Panc1 (cell line): ENCODE results near the gene TRIM22. TPM values are rescaled to one million over a fixed set of nuclear protein-coding genes. Genes with fewer than 3 reads are reported as not detected.

Experiments
- ATAC-seq: fragments of 200-7000 bp; cut with Tn5 transposase; 2 replicates; pipeline ENCODE4 v1.9.1; 2020; ENCODE audit warnings: mild to moderate bottlenecking, moderate library complexity
- BruUV-seq: library from RNA; stranded (reverse); fragments of 400-500 nt; replicated peaks from 2 replicates; lab custom pipeline; 2021; lab: Mats Ljungman, UMichigan
- CTCF ChIA-PET: fragments of 300-600 bp; sonication (Branson Sonifier 250); formaldehyde crosslinking; loops from one replicate; lab custom pipeline; 2022; ENCODE audit warnings: antibody characterized with exemption; lab: Charles Lee
- POLR2A ChIA-PET: fragments of 300-600 bp; sonication (Branson Sonifier 250); formaldehyde crosslinking; loops from one replicate; lab custom pipeline; 2022; ENCODE audit warnings: antibody characterized with exemption; lab: Charles Lee
- DNase-seq: peaks from one replicate; pipeline ENCODE4 v3.0.0-alpha.2; 2010; ENCODE audit warnings: low read depth, low spot score
- H3K27ac ChIP-seq: 2 replicates; pipeline ENCODE4 v1.5.1; 2011; ENCODE audit warnings: mild to moderate bottlenecking, low read length, inconsistent platforms
- H3K27me3 ChIP-seq: fragments of 200-500 bp; sonication (Bioruptor generic); 2 replicates; pipeline ENCODE4 v1.6.0; 2014; ENCODE audit warnings: low read length, inconsistent platforms; ENCODE audit not compliant: control insufficient read depth, insufficient read depth
- H3K36me3 ChIP-seq: fragments of 200-500 bp; sonication (Bioruptor generic); 2 replicates; pipeline ENCODE4 v1.5.1; 2014; ENCODE audit warnings: inconsistent platforms, mild to moderate bottlenecking, low read length, moderate library complexity; ENCODE audit not compliant: control insufficient read depth, insufficient read depth
- H3K4me1 ChIP-seq: 2 replicates; pipeline ENCODE4 v1.5.1; 2011; ENCODE audit warnings: inconsistent platforms, mild to moderate bottlenecking, low read length, moderate library complexity; ENCODE audit not compliant: control insufficient read depth, insufficient read depth
- H3K4me3 ChIP-seq, 2 experiments: 2 replicates each; pipeline ENCODE4 v1.5.1; 2011 to 2012; ENCODE audit warnings: low read depth in 2 of 2, low read length in 2 of 2, mild to moderate bottlenecking in 2 of 2, inconsistent platforms in 1 of 2, moderate library complexity in 1 of 2
- H3K9me3 ChIP-seq: fragments of 200-500 bp; sonication (Bioruptor generic); 2 replicates; pipeline ENCODE4 v1.5.1; 2014; ENCODE audit warnings: low read depth, mild to moderate bottlenecking, inconsistent platforms, low read length, moderate library complexity; ENCODE audit not compliant: control insufficient read depth, insufficient read depth
- CTCF ChIP-seq: fragments of 450-650 bp; IDR thresholded peaks from 2 replicates; pipeline ENCODE4 v1.5.1; 2017; ENCODE audit warnings: mild to moderate bottlenecking
- POLR2AphosphoS5 ChIP-seq: IDR thresholded peaks from 2 replicates; pipeline ENCODE4 v1.6.1; 2012; ENCODE audit warnings: mild to moderate bottlenecking, low read depth, low read length, moderate library complexity
- SIN3A ChIP-seq: IDR thresholded peaks from 2 replicates; pipeline ENCODE4 v1.6.1; 2012; ENCODE audit warnings: low read depth, mild to moderate bottlenecking, low read length, moderate library complexity, borderline replicate concordance; ENCODE audit not compliant: insufficient read depth
- TCF7L2 ChIP-seq: IDR thresholded peaks from 2 replicates; pipeline ENCODE4 v1.6.1; 2011; ENCODE audit warnings: mild to moderate bottlenecking, low read depth, low read length, inconsistent platforms
- in situ Hi-C: cut with HindIII; loops from 2 replicates; pipeline ENCODE4 v1.10.0; 2016; ENCODE audit warnings: low sequenced_read_pairs, low pct_unique_long_range_greater_than_20kb
- intact Hi-C: fragments of 100-400 bp; cut with micrococcal nuclease; formaldehyde crosslinking; loops from one replicate; pipeline ENCODE4 v1.10.0; 2022; ENCODE audit not compliant: unreplicated experiment
- total RNA-seq: library from RNA; stranded (reverse); gene quantifications from one replicate; pipeline ENCODE4 v1.2.1, GENCODE V29; 2021; ENCODE audit not compliant: unreplicated experiment
- TF ChIP-seq, protein P1 (sequence below), 2 experiments: IDR thresholded peaks; 2 replicates each; pipeline ENCODE4 v1.6.1; 2011 to 2012; ENCODE audit warnings: low read depth in 2 of 2, control low read depth in 1 of 2, low read length in 1 of 2, mild to moderate bottlenecking in 1 of 2, moderate library complexity in 1 of 2; ENCODE audit not compliant: insufficient read depth in 1 of 2

Gene TRIM22
- total RNA-seq, 1 experiment from 2014 or later, result 1.4 TPM

DNA sequence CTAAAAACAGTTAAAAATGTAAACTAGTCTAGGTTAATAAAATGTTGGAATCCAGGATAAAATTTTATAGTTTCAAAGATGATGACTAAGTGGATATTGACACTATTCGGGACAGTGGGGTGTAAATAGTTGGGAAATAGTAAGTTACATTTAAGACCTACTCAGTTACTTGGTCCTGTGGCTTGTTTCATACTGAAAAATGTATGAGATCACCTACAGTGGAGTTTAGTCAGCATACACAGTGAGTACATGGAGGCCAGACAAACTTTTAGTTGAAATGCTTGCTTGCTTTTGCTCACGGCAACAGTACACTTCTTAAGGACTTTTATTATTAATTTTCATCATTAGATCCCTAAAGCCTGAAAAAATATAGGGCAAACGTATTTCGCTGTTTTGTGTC, 16.1 kb downstream of the TRIM22 start:
- no peak for TF ChIP-seq CTCF
- TF ChIP-seq, protein P1, sequence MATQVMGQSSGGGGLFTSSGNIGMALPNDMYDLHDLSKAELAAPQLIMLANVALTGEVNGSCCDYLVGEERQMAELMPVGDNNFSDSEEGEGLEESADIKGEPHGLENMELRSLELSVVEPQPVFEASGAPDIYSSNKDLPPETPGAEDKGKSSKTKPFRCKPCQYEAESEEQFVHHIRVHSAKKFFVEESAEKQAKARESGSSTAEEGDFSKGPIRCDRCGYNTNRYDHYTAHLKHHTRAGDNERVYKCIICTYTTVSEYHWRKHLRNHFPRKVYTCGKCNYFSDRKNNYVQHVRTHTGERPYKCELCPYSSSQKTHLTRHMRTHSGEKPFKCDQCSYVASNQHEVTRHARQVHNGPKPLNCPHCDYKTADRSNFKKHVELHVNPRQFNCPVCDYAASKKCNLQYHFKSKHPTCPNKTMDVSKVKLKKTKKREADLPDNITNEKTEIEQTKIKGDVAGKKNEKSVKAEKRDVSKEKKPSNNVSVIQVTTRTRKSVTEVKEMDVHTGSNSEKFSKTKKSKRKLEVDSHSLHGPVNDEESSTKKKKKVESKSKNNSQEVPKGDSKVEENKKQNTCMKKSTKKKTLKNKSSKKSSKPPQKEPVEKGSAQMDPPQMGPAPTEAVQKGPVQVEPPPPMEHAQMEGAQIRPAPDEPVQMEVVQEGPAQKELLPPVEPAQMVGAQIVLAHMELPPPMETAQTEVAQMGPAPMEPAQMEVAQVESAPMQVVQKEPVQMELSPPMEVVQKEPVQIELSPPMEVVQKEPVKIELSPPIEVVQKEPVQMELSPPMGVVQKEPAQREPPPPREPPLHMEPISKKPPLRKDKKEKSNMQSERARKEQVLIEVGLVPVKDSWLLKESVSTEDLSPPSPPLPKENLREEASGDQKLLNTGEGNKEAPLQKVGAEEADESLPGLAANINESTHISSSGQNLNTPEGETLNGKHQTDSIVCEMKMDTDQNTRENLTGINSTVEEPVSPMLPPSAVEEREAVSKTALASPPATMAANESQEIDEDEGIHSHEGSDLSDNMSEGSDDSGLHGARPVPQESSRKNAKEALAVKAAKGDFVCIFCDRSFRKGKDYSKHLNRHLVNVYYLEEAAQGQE (IDR thresholded peaks at IDR 0.05; ENCODE audit: insufficient read depth in 1 of 2, low read depth in 2 of 2, low read length in 1 of 2), result no peak
- no peak for TF ChIP-seq TCF7L2
- TF ChIP-seq SIN3A, result no peak
- no peak for TF ChIP-seq POLR2AphosphoS5
- DNase-seq (no peak), ATAC-seq (no peak)
- in situ Hi-C loops (no loop called here), intact Hi-C loops (no loop called here)
- Histone ChIP-seq H3K9me3 (no peaks in the 10 kb centered on the region), H3K4me1 (no peaks in the 10 kb centered on the region), H3K36me3 (no peaks in the 10 kb centered on the region), H3K4me3 (no peak overlapping the region), H3K27ac (no peak overlapping the region), H3K27me3 (peaks cover 6% of the 10 kb centered on the region; the same call in 1 of the 2 replicates)
- POLR2A ChIA-PET, result no interaction called here
- BruUV-seq, result no TSS peak
- CTCF ChIA-PET, result no interaction called here

- H3K36me3 ChIP-seq, result no peaks in the 10 kb centered on the region
- no TSS peak for BruUV-seq
- H3K4me3 ChIP-seq, result no peak overlapping the region
- ChIA-PET POLR2A (no interaction called here), CTCF (no interaction called here)
- no peak overlapping the region for H3K27ac ChIP-seq
- DNase-seq, result no peak
- H3K27me3 ChIP-seq, result peaks cover 12% of the 10 kb centered on the region
- TF ChIP-seq CTCF, result peak; percentile 73
- no peak for TF ChIP-seq TCF7L2
- no peak for TF ChIP-seq SIN3A
- peak; percentile 73 for ATAC-seq
- no peaks in the 10 kb centered on the region for H3K9me3 ChIP-seq
- no peaks in the 10 kb centered on the region for H3K4me1 ChIP-seq
- in situ Hi-C loops (no loop called here), intact Hi-C loops (loop anchor here (5.0 kb wide), 1 partner anchor 235 kb away; no protein-coding TSS in a partner anchor)
These were observed 22.9 kb downstream of the TRIM22 start for GRCh38 chr11:5712507-5712906.
